GM06990 (cell line): ENCODE results near the gene SLC26A5.

Source experiments
- DNase-seq: peaks from one replicate; pipeline ENCODE4 v3.0.0-alpha.2; 2011; ENCODE audit not compliant: insufficient read length; ENCODE audit errors: extremely low read depth
- H3K27me3 ChIP-seq: replicated peaks from 2 replicates; pipeline ENCODE4 v1.6.0; 2011; ENCODE audit warnings: low read length; ENCODE audit not compliant: control insufficient read depth, insufficient read depth
- H3K36me3 ChIP-seq: 2 replicates; pipeline ENCODE4 v1.5.1; 2011; ENCODE audit warnings: low read length; ENCODE audit not compliant: control insufficient read depth, insufficient read depth
- H3K4me3 ChIP-seq: replicated peaks from 2 replicates; pipeline ENCODE4 v1.5.1; 2011; ENCODE audit warnings: low read depth, mild to moderate bottlenecking, control low read depth, low read length
- CTCF ChIP-seq: IDR thresholded peaks from 2 replicates; pipeline ENCODE4 v1.5.1; 2011; ENCODE audit warnings: low read length, control low read depth, mild to moderate bottlenecking, inconsistent platforms; ENCODE audit not compliant: insufficient read depth, poor library complexity, severe bottlenecking

Gene SLC26A5

GRCh38 chr7:103379270-103379975 lies 66.6 kb downstream of the SLC26A5 start:
- Histone ChIP-seq H3K27me3 (no peaks in the 10 kb centered on the region), H3K36me3 (no peaks in the 10 kb centered on the region), H3K4me3 (no peak overlapping the region)
- TF ChIP-seq CTCF: no peak
- DNase-seq: no peak

GRCh38 chr7:103373866-103374643 lies 72.0 kb downstream of the SLC26A5 start:
- no peak for TF ChIP-seq CTCF
- Histone ChIP-seq H3K4me3 (no peak overlapping the region), H3K27me3 (no peaks in the 10 kb centered on the region), H3K36me3 (no peaks in the 10 kb centered on the region)
- DNase-seq: no peak

- no peaks in the 10 kb centered on the region for H3K27me3 ChIP-seq
- DNase-seq: no peak
- peaks cover 8% of the 10 kb centered on the region for H3K36me3 ChIP-seq
- TF ChIP-seq CTCF: no peak
- H3K4me3 ChIP-seq: no peak overlapping the region
Measured at GRCh38 chr7:103369432-103369831, 76.6 kb downstream of the SLC26A5 start.

- TF ChIP-seq CTCF: no peak
- H3K4me3 ChIP-seq: peak overlapping the region; percentile 96
- no peaks in the 10 kb centered on the region for H3K27me3 ChIP-seq
- peaks cover 2% of the 10 kb centered on the region for H3K36me3 ChIP-seq
- DNase-seq: no peak
Measured at GRCh38 chr7:103349805-103350204, 96.2 kb downstream of the SLC26A5 start.

GRCh38 chr7:103348959-103349358 lies 97.0 kb downstream of the SLC26A5 start:
- Histone ChIP-seq H3K36me3 (peaks cover 2% of the 10 kb centered on the region), H3K27me3 (no peaks in the 10 kb centered on the region), H3K4me3 (peak overlapping the region; percentile 96)
- no peak for DNase-seq
- no peak for TF ChIP-seq CTCF
